ENCODE data around the gene DPP7.

Gene DPP7

DNA sequence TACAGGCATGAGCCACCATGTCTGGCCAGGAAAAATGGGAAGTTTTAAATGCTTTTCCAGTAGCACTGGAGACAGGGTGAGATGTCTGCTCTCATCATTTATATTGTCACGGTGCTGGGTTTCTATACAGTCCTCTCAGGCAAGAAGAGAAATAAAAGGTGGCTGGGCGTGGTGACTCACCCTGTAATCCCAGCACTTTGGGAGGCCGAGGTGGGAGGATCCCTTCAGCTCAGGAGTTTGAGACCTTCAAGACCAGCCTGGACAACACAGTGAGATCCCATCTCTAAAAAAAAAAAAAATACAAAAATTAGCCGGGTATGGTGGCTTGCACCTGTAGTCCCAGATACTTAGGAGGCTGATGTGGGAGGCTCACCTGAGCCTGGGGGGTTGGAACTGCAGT lies 19.7 kb upstream of the DPP7 start:
- Histone ChIP-seq H3K27me3 (ENCODE audit: control insufficient read depth in 1 of 2, insufficient read depth in 1 of 2, low read length in 2 of 2) (peaks cover 28 to 33% of the 10 kb centered on the region in 2 experiments), H3K4me1 (ENCODE audit: control insufficient read depth, insufficient read depth, low read depth, low read length) (peaks cover 8% of the 10 kb centered on the region), H2BK120ac (ENCODE audit: low read depth, low read length) (no peak overlapping the region), H4K8ac (ENCODE audit: low read length) (no peak overlapping the region), H3K4me2 (ENCODE audit: low read length, poor library complexity, severe bottlenecking) (no peak overlapping the region), H2BK15ac (ENCODE audit: low read depth, poor library complexity, severe bottlenecking) (no peak overlapping the region), H3K36me3 (ENCODE audit: control insufficient read depth in 1 of 2, insufficient read depth in 2 of 2, low read depth in 1 of 2, low read length in 2 of 2) (peaks cover 0 to 3% of the 10 kb centered on the region in 2 experiments), H2BK12ac (ENCODE audit: low read length in 2 of 2) (no peak overlapping the region), H3K9ac (ENCODE audit: low read length) (no peak overlapping the region), H2AK5ac (ENCODE audit: low read length, severe bottlenecking) (no peak overlapping the region), H3K27ac (ENCODE audit: low read length, poor library complexity, severe bottlenecking) (no peak overlapping the region), H3K4me3 (ENCODE audit: insufficient read depth in 1 of 2, low read depth in 1 of 2, low read length in 2 of 2) (no peak overlapping the region), H3K18ac (ENCODE audit: low read depth in 1 of 2, low read length in 2 of 2) (no peak overlapping the region), H3K9me3 (ENCODE audit: control insufficient read depth, low read length) (no peaks in the 10 kb centered on the region), H3K23ac (ENCODE audit: low read length in 2 of 2) (no peak overlapping the region), H3K14ac (ENCODE audit: low read length in 2 of 2) (no peak overlapping the region), H3K4ac (ENCODE audit: low read depth in 1 of 2, low read length in 2 of 2) (no peak overlapping the region), H2AFZ (ENCODE audit: low read depth, low read length) (no peak overlapping the region), H3K79me1 (replicated peaks; ENCODE audit: low read length, poor library complexity, severe bottlenecking) (peaks cover 4% of the 10 kb centered on the region), H4K91ac (ENCODE audit: low read length) (no peak overlapping the region), H2BK5ac (ENCODE audit: low read depth, low read length, poor library complexity, severe bottlenecking) (no peak overlapping the region)
- 80% methylated on average over 3 of the region's 4 CpGs for WGBS
- no peak for DNase-seq

DNA sequence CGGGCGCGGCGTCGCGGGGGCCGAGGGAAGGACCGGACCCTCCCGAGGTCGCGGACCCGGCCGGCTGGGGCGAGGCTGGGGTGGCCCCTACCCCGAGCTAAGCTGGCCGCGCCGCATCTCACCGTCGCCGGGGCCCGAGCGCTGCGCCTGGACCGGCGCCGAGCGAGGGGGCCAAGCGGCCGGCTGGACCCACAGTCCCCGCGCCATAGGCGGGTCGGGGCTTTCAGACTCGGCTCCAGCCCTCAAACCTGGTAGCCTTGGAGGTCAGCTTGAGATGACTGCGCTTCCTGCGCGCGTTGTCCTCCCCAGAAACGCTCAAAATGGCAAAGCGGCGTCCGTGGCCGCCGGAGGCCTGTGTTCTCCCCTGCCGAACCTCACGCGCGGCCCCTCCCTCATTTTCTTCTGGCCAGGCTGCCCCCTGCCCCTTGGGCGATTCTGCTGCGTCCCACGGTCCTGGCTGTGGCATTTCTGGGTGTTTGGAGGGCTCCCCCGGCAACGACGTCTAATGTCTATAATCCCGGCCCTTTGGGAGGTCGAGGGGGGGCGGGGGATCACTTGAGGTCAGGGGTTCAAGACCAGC lies 15.7 kb upstream of the DPP7 start:
- H2BK120ac ChIP-seq (ENCODE audit: low read depth, low read length) = peak overlapping the region; percentile 64
- peaks cover 22% of the 10 kb centered on the region for H3K4me1 ChIP-seq (ENCODE audit: control insufficient read depth, insufficient read depth, low read depth, low read length)
- no peak overlapping the region for H2BK5ac ChIP-seq (ENCODE audit: low read depth, low read length, poor library complexity, severe bottlenecking)
- H3K79me1 ChIP-seq (replicated peaks; ENCODE audit: low read length, poor library complexity, severe bottlenecking) = peaks cover 12% of the 10 kb centered on the region
- H3K36me3 ChIP-seq (ENCODE audit: control insufficient read depth in 1 of 2, insufficient read depth in 2 of 2, low read depth in 1 of 2, low read length in 2 of 2) = peaks cover 0 to 8% of the 10 kb centered on the region in 2 experiments
- peak overlapping the region; percentile 71 to 91 for H3K18ac ChIP-seq (ENCODE audit: low read depth in 1 of 2, low read length in 2 of 2)
- peak; percentile 18 for DNase-seq
- peak overlapping the region; percentile 55 for H4K91ac ChIP-seq (ENCODE audit: low read length)
- peak overlapping the region; percentile 44 for H2BK15ac ChIP-seq (ENCODE audit: low read depth, poor library complexity, severe bottlenecking)
- H3K23ac ChIP-seq (ENCODE audit: low read length in 2 of 2) = peak overlapping the region in 1 of 2 experiments; percentile 70
- H3K4me3 ChIP-seq (ENCODE audit: insufficient read depth in 1 of 2, low read depth in 1 of 2, low read length in 2 of 2) = peak overlapping the region; percentile 78 to 92
- no peak overlapping the region for H2AK5ac ChIP-seq (ENCODE audit: low read length, severe bottlenecking)
- H3K4ac ChIP-seq (ENCODE audit: low read depth in 1 of 2, low read length in 2 of 2) = peak overlapping the region; percentile 80 to 89
- peak overlapping the region; percentile 92 for H4K8ac ChIP-seq (ENCODE audit: low read length)
- H2BK12ac ChIP-seq (ENCODE audit: low read length in 2 of 2) = peak overlapping the region in 1 of 2 experiments; percentile 42
- H2AFZ ChIP-seq (ENCODE audit: low read depth, low read length) = peak overlapping the region; percentile 86
- H3K9me3 ChIP-seq (ENCODE audit: control insufficient read depth, low read length) = no peaks in the 10 kb centered on the region
- H3K27ac ChIP-seq (ENCODE audit: low read length, poor library complexity, severe bottlenecking) = no peak overlapping the region
- WGBS = 8% methylated on average over 58 of the region's 58 CpGs
- H3K4me2 ChIP-seq (ENCODE audit: low read length, poor library complexity, severe bottlenecking) = peak overlapping the region; percentile 71
- H3K9ac ChIP-seq (ENCODE audit: low read length) = peak overlapping the region; percentile 91
- H3K14ac ChIP-seq (ENCODE audit: low read length in 2 of 2) = peak overlapping the region in 1 of 2 experiments; percentile 72
- H3K27me3 ChIP-seq (ENCODE audit: control insufficient read depth in 1 of 2, insufficient read depth in 1 of 2, low read length in 2 of 2) = no peaks in the 10 kb centered on the region

DNA sequence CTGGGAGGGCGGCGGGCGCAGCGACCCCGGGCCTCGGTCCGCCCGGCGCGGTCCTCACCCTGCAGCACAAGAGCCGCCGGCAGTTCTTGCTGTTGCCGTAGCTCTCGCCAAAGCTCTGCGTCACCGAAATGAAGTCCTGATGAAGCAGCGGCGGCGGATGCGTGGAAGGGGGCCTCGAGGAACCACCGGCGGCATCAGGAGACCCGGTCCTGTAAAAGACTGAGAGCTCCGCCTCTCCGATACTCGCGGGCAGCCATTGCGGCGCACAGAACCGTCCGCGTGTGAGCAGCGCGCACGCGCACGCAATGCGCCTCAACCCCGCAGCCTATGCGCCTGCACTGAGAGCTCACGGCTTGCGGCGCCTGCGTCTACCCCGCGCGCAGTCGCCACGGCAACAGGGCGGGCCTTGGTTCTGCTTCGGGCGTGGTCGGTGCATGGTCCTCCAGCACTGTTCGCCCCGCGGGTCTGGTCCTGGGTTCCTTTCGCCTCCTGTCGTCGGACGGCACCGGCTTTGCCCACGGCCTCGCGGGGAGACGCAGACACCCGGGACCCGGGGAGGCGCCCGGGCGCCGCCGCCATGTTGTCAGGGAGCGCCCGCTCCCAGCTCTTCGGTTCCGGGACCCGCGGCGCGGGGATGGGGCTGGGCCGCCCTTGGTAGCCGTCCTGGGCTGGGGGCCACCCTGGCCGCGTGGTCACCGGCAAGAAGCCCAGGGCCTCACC lies 15.1 kb upstream of the DPP7 start:
- H3K4me1 ChIP-seq (ENCODE audit: control insufficient read depth, insufficient read depth, low read depth, low read length) = peaks cover 22% of the 10 kb centered on the region
- H3K79me1 ChIP-seq (replicated peaks; ENCODE audit: low read length, poor library complexity, severe bottlenecking) = peaks cover 12% of the 10 kb centered on the region
- WGBS = under 1% methylated on average over 76 of the region's 86 CpGs
- no peaks in the 10 kb centered on the region for H3K27me3 ChIP-seq (ENCODE audit: control insufficient read depth in 1 of 2, insufficient read depth in 1 of 2, low read length in 2 of 2)
- peak overlapping the region in 1 of 2 experiments; percentile 72 for H3K14ac ChIP-seq (ENCODE audit: low read length in 2 of 2)
- peak overlapping the region; percentile 75 for H3K4me2 ChIP-seq (ENCODE audit: low read length, poor library complexity, severe bottlenecking)
- H2AFZ ChIP-seq (ENCODE audit: low read depth, low read length) = peak overlapping the region; percentile 86
- no peak overlapping the region for H2BK5ac ChIP-seq (ENCODE audit: low read depth, low read length, poor library complexity, severe bottlenecking)
- H3K4ac ChIP-seq (ENCODE audit: low read depth in 1 of 2, low read length in 2 of 2) = peak overlapping the region; percentile 80 to 89
- H2BK15ac ChIP-seq (ENCODE audit: low read depth, poor library complexity, severe bottlenecking) = peak overlapping the region; percentile 44
- no peak overlapping the region for H2BK12ac ChIP-seq (ENCODE audit: low read length in 2 of 2)
- H3K36me3 ChIP-seq (ENCODE audit: control insufficient read depth in 1 of 2, insufficient read depth in 2 of 2, low read depth in 1 of 2, low read length in 2 of 2) = peaks cover 0 to 8% of the 10 kb centered on the region in 2 experiments
- H3K9me3 ChIP-seq (ENCODE audit: control insufficient read depth, low read length) = no peaks in the 10 kb centered on the region
- peak overlapping the region in 1 of 2 experiments; percentile 70 for H3K23ac ChIP-seq (ENCODE audit: low read length in 2 of 2)
- peak overlapping the region; percentile 84 for H4K91ac ChIP-seq (ENCODE audit: low read length)
- peak overlapping the region; percentile 91 for H3K9ac ChIP-seq (ENCODE audit: low read length)
- peak overlapping the region; percentile 94 for H4K8ac ChIP-seq (ENCODE audit: low read length)
- H2AK5ac ChIP-seq (ENCODE audit: low read length, severe bottlenecking) = no peak overlapping the region
- H3K4me3 ChIP-seq (ENCODE audit: insufficient read depth in 1 of 2, low read depth in 1 of 2, low read length in 2 of 2) = peak overlapping the region; percentile 78 to 92
- peak overlapping the region; percentile 64 for H2BK120ac ChIP-seq (ENCODE audit: low read depth, low read length)
- peak; percentile 94 for DNase-seq
- H3K18ac ChIP-seq (ENCODE audit: low read depth in 1 of 2, low read length in 2 of 2) = peak overlapping the region; percentile 85 to 91
- H3K27ac ChIP-seq (ENCODE audit: low read length, poor library complexity, severe bottlenecking) = peak overlapping the region; percentile 47

DNA sequence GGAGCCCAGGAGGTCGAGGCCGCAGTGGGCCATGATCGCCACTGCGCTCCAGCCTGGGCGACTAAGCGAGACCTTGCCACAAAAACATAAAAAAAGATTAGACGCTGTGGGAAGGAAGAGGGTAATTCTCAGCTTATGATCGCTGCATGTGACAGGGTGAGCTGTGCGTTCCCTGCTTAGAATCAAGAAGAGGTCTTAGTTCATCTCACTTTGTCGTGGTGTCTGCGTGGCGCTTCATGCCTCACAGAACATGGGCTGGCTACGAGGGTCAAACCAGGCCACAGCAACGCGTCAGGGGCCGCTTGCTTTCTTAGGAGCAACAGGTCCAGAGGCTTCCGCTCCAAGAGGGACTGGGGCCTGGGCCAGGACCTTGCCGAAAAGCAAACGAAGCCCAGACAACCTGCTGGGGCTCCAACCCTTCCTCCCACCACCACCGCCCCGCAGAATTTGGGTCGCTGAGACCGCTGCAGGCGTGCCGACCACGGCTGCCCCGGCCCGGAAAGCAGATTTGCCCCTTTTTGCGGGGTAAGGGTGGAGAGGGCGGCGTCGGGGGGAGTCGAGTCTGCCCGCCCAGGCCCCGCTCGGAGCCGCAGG lies 14.4 kb upstream of the DPP7 start:
- WGBS = 27% methylated on average over 36 of the region's 37 CpGs
- Histone ChIP-seq H3K18ac (ENCODE audit: low read depth in 1 of 2, low read length in 2 of 2) (peak overlapping the region; percentile 65 to 85), H3K27me3 (ENCODE audit: control insufficient read depth in 1 of 2, insufficient read depth in 1 of 2, low read length in 2 of 2) (no peaks in the 10 kb centered on the region), H2BK12ac (ENCODE audit: low read length in 2 of 2) (no peak overlapping the region), H3K9me3 (ENCODE audit: control insufficient read depth, low read length) (no peaks in the 10 kb centered on the region), H4K91ac (ENCODE audit: low read length) (peak overlapping the region; percentile 84), H2BK15ac (ENCODE audit: low read depth, poor library complexity, severe bottlenecking) (no peak overlapping the region), H3K23ac (ENCODE audit: low read length in 2 of 2) (no peak overlapping the region), H4K8ac (ENCODE audit: low read length) (peak overlapping the region; percentile 94), H3K79me1 (replicated peaks; ENCODE audit: low read length, poor library complexity, severe bottlenecking) (peaks cover 14% of the 10 kb centered on the region), H2AK5ac (ENCODE audit: low read length, severe bottlenecking) (no peak overlapping the region), H3K14ac (ENCODE audit: low read length in 2 of 2) (peak overlapping the region in 1 of 2 experiments; percentile 2), H3K4me2 (ENCODE audit: low read length, poor library complexity, severe bottlenecking) (peak overlapping the region; percentile 75), H3K36me3 (ENCODE audit: control insufficient read depth in 1 of 2, insufficient read depth in 2 of 2, low read depth in 1 of 2, low read length in 2 of 2) (peaks cover 0 to 8% of the 10 kb centered on the region in 2 experiments), H2AFZ (ENCODE audit: low read depth, low read length) (peak overlapping the region; percentile 32), H3K4me3 (ENCODE audit: insufficient read depth in 1 of 2, low read depth in 1 of 2, low read length in 2 of 2) (peak overlapping the region; percentile 78 to 92), H2BK5ac (ENCODE audit: low read depth, low read length, poor library complexity, severe bottlenecking) (no peak overlapping the region), H2BK120ac (ENCODE audit: low read depth, low read length) (no peak overlapping the region), H3K9ac (ENCODE audit: low read length) (peak overlapping the region; percentile 91), H3K4me1 (ENCODE audit: control insufficient read depth, insufficient read depth, low read depth, low read length) (peaks cover 22% of the 10 kb centered on the region), H3K27ac (ENCODE audit: low read length, poor library complexity, severe bottlenecking) (no peak overlapping the region), H3K4ac (ENCODE audit: low read depth in 1 of 2, low read length in 2 of 2) (peak overlapping the region; percentile 62 to 69)
- peak; percentile 57 for DNase-seq

Data from mesenchymal stem cell (in vitro differentiated cells and primary cell).